ENCODE data around the gene AKAP13. TPM values are rescaled to one million over a fixed set of nuclear protein-coding genes. Genes with fewer than 3 reads are reported as not detected.
A peak's percentile ranks its signal among the peaks of the same experiment; 100 is the strongest.

Gene AKAP13
- total RNA-seq, 4 donors from 2014 or later = 189 to 405 (median 244) TPM

DNA sequence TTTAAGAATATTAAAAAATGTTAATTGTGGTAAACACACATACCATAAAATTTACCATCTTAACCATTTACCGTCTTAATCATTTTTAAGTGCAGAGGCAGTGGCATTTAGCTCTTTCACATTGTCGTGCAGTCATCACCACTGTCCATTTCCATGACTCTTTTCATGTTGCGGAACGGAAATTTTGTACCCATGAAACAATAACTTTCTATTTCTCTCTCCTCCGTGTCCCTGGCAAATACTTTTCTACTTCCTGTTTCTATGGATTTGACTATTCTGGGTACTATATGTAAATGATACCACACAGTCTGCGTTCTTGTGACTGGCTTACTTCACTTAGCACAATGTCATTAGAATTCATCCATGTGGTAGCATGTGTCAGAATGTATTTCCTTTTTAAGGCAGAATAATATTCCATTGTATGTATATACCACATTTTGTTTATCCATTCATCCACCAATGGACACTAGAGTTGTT lies 27.9 kb downstream of the AKAP13 start:
- no peak overlapping the region for H3K4me3 ChIP-seq (replicated peaks in 1 of 3)
- intact Hi-C loops (cut with DNase I) = loop anchor here (10.0 kb wide), 1 partner anchor 74 kb away; no protein-coding TSS in a partner anchor

DNA sequence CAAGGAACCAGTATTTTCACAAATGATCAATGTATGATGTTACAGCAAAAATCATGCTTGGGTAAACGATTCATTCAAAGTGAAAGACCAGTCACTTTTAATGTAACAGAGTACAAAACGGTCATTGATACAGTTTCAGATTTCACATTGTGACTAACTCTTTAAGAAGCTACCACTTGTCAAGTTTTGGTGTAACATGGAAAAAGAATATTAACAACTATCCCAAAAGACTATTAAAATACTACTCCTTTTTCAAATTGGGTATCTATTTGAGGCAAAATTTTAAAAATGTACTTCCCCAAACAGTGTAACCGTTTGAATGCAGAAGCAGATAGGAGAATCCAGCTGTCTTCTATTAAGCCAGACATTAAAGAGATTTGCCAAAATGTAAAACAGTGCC lies 31.7 kb downstream of the AKAP13 start:
- Histone ChIP-seq H3K27ac (peak overlapping the region in 2 of 3 donors; percentile 65 to 83), H3K4me3 (replicated peaks in 1 of 3) (no peak overlapping the region), H3K9me3 (no peaks in the 10 kb centered on the region), H3K36me3 (no peaks in the 10 kb centered on the region), H3K27me3 (no peaks in the 10 kb centered on the region), H3K4me1 (peaks cover 26 to 55% of the 10 kb centered on the region in 2 donors)
- intact Hi-C loops (cut with DNase I) = loop anchor here (10.0 kb wide), 1 partner anchor 117 kb away; no protein-coding TSS in a partner anchor
- DNase-seq = no peak
- WGBS, 2 donors = 61 to 62% methylated on average over 3 of the region's 3 CpGs
- TF ChIP-seq, protein P1, sequence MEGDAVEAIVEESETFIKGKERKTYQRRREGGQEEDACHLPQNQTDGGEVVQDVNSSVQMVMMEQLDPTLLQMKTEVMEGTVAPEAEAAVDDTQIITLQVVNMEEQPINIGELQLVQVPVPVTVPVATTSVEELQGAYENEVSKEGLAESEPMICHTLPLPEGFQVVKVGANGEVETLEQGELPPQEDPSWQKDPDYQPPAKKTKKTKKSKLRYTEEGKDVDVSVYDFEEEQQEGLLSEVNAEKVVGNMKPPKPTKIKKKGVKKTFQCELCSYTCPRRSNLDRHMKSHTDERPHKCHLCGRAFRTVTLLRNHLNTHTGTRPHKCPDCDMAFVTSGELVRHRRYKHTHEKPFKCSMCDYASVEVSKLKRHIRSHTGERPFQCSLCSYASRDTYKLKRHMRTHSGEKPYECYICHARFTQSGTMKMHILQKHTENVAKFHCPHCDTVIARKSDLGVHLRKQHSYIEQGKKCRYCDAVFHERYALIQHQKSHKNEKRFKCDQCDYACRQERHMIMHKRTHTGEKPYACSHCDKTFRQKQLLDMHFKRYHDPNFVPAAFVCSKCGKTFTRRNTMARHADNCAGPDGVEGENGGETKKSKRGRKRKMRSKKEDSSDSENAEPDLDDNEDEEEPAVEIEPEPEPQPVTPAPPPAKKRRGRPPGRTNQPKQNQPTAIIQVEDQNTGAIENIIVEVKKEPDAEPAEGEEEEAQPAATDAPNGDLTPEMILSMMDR (IDR thresholded peaks at IDR 0.05) = no peak
- TF ChIP-seq POLR2A (IDR thresholded peaks at IDR 0.05) = no peak

More for the DNA sequence above, 27.9 kb downstream of the AKAP13 start:
- Histone ChIP-seq H3K4me1 (peaks cover 55 to 73% of the 10 kb centered on the region in 2 donors), H3K9me3 (no peaks in the 10 kb centered on the region), H3K27ac (peak overlapping the region in 2 of 3 donors; percentile 66 to 75), H3K36me3 (no peaks in the 10 kb centered on the region), H3K27me3 (no peaks in the 10 kb centered on the region)
- 77 to 89% methylated on average over 6 of the region's 6 CpGs for WGBS, 2 donors
- TF ChIP-seq POLR2A (IDR thresholded peaks at IDR 0.05) = no peak
- TF ChIP-seq, protein P1 (IDR thresholded peaks at IDR 0.05) = no peak
- DNase-seq = no peak

DNA sequence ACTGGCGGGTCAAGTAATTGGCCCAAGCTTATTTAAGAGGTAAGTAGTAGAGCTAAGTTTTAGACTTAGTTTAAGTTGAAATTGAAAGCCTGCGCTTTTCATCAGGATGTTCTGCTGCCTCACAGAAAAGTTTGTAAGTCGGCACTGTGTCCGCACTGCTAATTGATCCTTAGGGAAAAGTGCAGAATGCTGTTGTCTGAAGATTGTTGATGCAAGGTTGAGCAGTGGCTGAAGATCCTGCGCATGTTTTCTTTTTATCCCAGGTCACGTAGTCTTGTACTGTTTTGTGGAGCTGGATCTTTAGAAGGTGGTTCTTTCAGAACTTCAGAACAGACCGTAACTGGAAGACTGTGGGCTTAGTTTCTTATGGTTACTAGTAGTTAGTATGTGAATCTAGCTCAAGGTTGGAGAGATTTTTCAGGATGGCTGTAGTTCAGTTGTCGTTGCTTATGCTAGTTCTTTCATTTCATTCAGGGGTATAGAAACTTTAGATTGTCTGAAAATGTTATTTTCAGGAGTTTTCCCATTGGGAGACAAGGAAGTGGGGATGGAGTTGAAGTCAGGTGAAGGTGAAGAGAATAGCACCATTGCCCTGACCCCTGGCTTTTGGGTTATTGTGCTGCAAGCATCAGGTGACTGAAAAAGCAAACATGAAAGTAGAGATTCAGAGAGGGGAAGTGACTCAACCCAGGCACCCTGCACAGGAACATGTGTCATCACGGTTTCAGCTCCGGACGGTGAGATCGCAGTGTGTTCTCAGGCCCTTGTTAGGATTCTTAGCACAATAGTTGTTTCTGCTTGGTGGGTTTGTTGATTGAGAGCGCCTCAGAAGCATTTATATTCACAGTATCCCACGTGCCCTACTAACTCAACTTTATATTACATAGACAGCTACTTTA lies 32.8 kb downstream of the AKAP13 start:
- DNase-seq = peak; percentile 84 to 85
- intact Hi-C loops (cut with DNase I) = loop anchor here (10.0 kb wide), 1 partner anchor 118 kb away; no protein-coding TSS in a partner anchor
- Histone ChIP-seq H3K4me3 (replicated peaks in 1 of 3) (no peak overlapping the region), H3K4me1 (peaks cover 15 to 49% of the 10 kb centered on the region in 2 donors), H3K27me3 (no peaks in the 10 kb centered on the region), H3K27ac (peak overlapping the region; percentile 40 to 83 (median 65)), H3K9me3 (no peaks in the 10 kb centered on the region), H3K36me3 (no peaks in the 10 kb centered on the region)
- TF ChIP-seq, protein P1 (IDR thresholded peaks at IDR 0.05) = no peak
- TF ChIP-seq POLR2A (IDR thresholded peaks at IDR 0.05) = peak in 1 of 2 donors; percentile 28
- WGBS, 2 donors = 42 to 43% methylated on average over 14 of the region's 14 CpGs

DNA sequence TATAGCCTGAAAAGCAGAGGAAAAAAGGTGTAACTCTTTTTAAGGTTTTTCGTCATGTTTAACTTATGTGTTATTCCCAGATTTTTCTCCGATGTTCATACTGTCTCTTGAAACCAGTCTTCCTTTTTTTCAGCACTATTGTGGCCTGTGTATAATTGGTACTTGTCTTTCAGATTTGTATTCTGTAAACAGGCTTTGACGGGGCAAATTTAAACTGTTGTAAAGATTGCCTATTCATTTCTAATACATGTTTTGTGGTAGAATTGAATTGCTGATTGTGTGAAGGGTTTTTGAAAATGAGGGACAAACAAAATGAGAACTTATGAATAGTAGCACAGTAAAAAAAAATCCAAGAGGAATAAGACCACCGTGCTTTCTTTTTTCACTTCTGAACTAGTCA lies 33.6 kb downstream of the AKAP13 start:
- intact Hi-C loops (cut with DNase I) = loop anchor here (10.0 kb wide), 1 partner anchor 119 kb away; no protein-coding TSS in a partner anchor
- Histone ChIP-seq H3K4me1 (peaks cover 14 to 44% of the 10 kb centered on the region in 2 donors), H3K27ac (peak overlapping the region; percentile 40 to 83 (median 65))

More for the DNA sequence above, 33.6 kb downstream of the AKAP13 start:
- Histone ChIP-seq H3K4me3 (replicated peaks in 1 of 3) (no peak overlapping the region), H3K36me3 (no peaks in the 10 kb centered on the region), H3K27me3 (no peaks in the 10 kb centered on the region), H3K9me3 (no peaks in the 10 kb centered on the region)
- DNase-seq = no peak
- WGBS, 2 donors = 84 to 90% methylated on average over 4 of the region's 4 CpGs
- TF ChIP-seq, protein P1 (IDR thresholded peaks at IDR 0.05) = no peak
- no peak for TF ChIP-seq POLR2A (IDR thresholded peaks at IDR 0.05)
